Bronchial epithelial cell (primary cell): Measurements from ENCODE around the gene INSIG2. TPM values are rescaled to one million over a fixed set of nuclear protein-coding genes. Genes with fewer than 3 reads are reported as not detected.

Experiments used
- DNase-seq: peaks from one replicate; pipeline ENCODE4 v3.0.0-alpha.2; 2010; ENCODE audit warnings: low read depth
- FAIRE-seq: peaks from 2 replicates; lab custom pipeline; 2011; peaks lifted over from hg19 to GRCh38; lab: Jason Lieb, UNC
- H3K27me3 ChIP-seq: 2 replicates; pipeline ENCODE4 v1.5.1; 2011; ENCODE audit warnings: low read length; ENCODE audit not compliant: control insufficient read depth, insufficient read depth
- H3K36me3 ChIP-seq: 2 replicates; pipeline ENCODE4 v1.5.1; 2011; ENCODE audit warnings: low read length; ENCODE audit not compliant: control insufficient read depth, insufficient read depth
- H3K4me3 ChIP-seq: 2 replicates; pipeline ENCODE4 v1.5.1; 2011; ENCODE audit warnings: mild to moderate bottlenecking, low read depth, low read length, control low read depth
- total RNA-seq: library from RNA; depleted of rRNA; stranded (reverse); fragments of >200 nt; gene quantifications from 2 replicates; pipeline ENCODE4 v1.2.1, GENCODE V29; 2014
- TF ChIP-seq, protein P1 (sequence below): IDR thresholded peaks from 2 replicates; pipeline ENCODE4 v1.5.1; 2011; ENCODE audit warnings: mild to moderate bottlenecking, moderate library complexity, low read length, control low read depth, inconsistent platforms; ENCODE audit not compliant: insufficient read depth, severe bottlenecking

The INSIG2 gene
- total RNA-seq, 1 donor from 2014 or later = 10.5 TPM

DNA sequence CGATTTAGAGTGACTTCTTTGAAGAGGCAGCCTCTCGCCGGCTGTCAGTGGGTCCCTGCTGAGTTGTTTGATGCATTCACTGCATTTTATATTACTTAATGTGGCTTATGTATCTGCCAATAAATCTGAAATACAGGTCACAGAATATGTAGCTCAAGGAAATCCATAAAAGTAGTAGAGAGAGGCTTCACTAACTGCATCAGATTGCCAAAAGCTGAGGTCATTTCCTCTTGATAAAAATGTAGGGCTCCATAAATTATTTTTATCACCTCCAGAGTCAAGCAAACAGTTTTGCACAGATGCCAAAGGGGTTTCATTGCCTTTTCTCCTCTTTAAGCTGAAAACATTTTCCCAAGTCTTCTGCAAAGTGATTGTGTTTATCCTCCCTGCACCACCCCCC lies 37.9 kb upstream of the INSIG2 start:
- DNase-seq = no peak
- TF ChIP-seq, protein P1, sequence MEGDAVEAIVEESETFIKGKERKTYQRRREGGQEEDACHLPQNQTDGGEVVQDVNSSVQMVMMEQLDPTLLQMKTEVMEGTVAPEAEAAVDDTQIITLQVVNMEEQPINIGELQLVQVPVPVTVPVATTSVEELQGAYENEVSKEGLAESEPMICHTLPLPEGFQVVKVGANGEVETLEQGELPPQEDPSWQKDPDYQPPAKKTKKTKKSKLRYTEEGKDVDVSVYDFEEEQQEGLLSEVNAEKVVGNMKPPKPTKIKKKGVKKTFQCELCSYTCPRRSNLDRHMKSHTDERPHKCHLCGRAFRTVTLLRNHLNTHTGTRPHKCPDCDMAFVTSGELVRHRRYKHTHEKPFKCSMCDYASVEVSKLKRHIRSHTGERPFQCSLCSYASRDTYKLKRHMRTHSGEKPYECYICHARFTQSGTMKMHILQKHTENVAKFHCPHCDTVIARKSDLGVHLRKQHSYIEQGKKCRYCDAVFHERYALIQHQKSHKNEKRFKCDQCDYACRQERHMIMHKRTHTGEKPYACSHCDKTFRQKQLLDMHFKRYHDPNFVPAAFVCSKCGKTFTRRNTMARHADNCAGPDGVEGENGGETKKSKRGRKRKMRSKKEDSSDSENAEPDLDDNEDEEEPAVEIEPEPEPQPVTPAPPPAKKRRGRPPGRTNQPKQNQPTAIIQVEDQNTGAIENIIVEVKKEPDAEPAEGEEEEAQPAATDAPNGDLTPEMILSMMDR = no peak
- Histone ChIP-seq H3K36me3 (no peaks in the 10 kb centered on the region), H3K27me3 (no peaks in the 10 kb centered on the region), H3K4me3 (no peak overlapping the region)
- FAIRE-seq = no peak

DNA sequence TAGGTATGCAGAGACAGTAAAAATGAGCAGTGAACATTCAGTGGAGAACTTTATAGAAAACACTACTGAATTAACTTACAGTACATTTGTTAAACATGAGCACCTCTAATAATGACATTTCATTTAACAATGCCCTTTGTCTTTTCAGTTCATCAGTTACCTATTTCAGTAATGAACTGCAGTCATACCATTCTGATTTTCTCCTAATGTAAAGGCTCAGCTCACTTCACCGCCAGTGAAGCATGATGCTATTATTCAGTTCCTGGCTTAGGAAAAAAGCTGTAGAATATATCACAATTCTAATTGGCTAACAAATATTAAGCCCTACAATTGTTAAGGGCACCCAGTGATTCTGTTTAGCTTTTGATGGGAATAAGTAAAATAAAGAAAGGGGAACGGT lies 37.3 kb upstream of the INSIG2 start:
- no peaks in the 10 kb centered on the region for H3K27me3 ChIP-seq
- no peak overlapping the region for H3K4me3 ChIP-seq
- TF ChIP-seq, protein P1 = no peak
- no peaks in the 10 kb centered on the region for H3K36me3 ChIP-seq
- DNase-seq (no peak), FAIRE-seq (no peak)

DNA sequence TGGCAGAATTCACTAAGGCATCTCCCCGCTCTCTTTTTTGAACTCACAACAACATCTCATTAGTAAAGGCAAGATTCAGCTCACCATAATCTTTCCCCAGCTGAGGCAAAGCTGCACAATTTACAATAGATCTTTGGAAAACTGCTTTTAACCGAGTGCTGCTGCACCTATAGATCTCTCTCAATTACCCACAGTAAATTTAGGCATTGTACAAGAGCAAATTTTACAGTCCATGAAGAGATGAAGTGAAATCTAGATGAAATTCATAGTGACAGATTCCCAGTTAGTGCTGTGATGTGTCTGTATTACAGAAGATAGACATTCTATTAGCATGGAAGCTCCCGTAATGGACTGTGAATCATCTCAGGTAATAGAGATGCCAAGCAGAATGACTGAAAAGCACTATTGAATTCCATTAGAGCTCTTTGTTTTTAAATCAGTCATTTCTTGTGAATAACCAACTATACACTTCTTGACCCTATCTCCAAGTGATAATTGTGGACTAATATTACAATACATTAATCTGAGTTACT lies 36.4 kb upstream of the INSIG2 start:
- Histone ChIP-seq H3K4me3 (no peak overlapping the region), H3K27me3 (no peaks in the 10 kb centered on the region), H3K36me3 (no peaks in the 10 kb centered on the region)
- FAIRE-seq (no peak), DNase-seq (no peak)
- TF ChIP-seq, protein P1 = no peak

DNA sequence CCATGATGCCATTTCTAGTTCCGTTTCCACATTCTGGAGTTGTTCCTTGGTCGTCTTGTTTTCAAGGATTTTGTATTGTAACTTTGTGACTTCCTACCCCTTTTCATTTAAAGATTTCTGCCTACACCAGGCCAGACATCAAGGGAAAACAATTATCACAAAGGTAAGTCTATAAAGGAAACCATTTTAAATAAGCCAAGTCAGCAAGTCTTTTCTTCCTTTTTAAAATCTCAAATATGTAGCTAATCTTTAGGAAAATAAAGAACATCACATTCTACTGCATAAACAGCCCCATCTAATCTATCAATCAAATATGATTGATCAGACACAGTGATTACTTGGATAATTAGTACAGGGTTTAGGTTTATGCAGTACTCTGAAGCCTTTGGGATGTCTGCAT lies 35.8 kb upstream of the INSIG2 start:
- H3K27me3 ChIP-seq = no peaks in the 10 kb centered on the region
- H3K4me3 ChIP-seq = no peak overlapping the region
- H3K36me3 ChIP-seq = no peaks in the 10 kb centered on the region
- FAIRE-seq (no peak), DNase-seq (no peak)
- TF ChIP-seq, protein P1 = no peak

DNA sequence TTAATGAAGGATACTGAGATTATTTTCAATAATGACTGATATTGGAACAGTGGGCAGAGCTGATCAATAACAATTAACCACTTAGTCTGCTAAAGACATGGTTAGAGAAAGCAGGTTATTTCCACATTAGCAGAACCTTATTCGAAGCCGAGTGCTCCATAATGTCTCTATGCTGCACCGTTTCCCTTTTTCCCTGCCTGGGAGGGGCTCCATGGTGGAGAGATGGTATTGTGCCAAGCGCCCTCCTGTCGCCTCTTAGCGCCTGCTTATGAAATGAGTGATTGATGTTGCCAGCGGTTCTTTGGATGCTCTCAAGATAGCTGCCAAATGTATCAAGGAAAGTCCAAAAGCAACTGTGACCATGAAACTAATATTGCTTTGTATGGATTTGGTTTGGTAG lies 34.6 kb upstream of the INSIG2 start:
- no peaks in the 10 kb centered on the region for H3K36me3 ChIP-seq
- FAIRE-seq = no peak
- TF ChIP-seq, protein P1 = no peak
- H3K27me3 ChIP-seq = no peaks in the 10 kb centered on the region
- no peak for DNase-seq
- no peak overlapping the region for H3K4me3 ChIP-seq
